Measurements from ENCODE around the gene RSPRY1.

The RSPRY1 gene

DNA sequence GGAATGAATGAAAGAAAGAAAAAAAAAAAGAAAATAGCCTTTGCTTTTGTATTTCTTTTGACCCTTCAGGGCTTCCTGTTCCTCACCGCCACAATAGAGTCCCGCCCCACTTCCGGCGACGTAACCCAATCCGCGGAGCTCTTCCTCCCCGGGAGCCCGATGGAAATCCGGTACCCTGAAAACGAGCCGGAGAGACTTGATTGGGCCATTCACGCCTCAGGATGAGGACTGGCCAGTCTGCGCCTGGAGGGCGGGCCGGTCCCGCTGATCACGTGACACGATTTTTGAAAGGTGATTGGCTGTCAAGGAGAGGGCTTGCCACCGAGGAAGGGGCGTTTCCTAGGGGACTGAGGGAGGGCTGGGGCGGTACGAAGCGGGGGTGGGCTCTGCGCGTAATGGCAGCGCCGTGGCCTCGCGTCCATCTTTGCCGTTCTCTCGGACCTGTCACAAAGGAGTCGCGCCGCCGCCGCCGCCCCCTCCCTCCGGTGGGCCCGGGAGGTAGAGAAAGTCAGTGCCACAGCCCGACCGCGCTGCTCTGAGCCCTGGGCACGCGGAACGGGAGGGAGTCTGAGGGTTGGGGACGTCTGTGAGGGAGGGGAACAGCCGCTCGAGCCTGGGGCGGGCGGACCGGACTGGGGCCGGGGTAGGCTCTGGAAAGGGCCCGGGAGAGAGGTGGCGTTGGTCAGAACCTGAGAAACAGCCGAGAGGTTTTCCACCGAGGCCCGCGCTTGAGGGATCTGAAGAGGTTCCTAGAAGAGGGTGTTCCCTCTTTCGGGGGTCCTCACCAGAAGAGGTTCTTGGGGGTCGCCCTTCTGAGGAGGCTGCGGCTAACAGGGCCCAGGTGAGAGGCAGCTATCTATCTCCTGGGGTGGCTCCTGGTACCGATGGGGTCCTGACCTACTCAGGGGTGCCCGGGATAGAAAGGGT is at the start of gene RSPRY1, which contains the start of gene PSME3IP1:
TSS of gene RSPRY1 (plus strand) at position 385 of the 927 bp plus-strand sequence. CDS start 18,330 bp downstream, outside the sequence.
TSS of gene PSME3IP1 (minus strand) at position 95 of the 927 bp plus-strand sequence. CDS start 12,185 bp downstream, outside the sequence.
- peak; percentile 98 for DNase-seq

DNA sequence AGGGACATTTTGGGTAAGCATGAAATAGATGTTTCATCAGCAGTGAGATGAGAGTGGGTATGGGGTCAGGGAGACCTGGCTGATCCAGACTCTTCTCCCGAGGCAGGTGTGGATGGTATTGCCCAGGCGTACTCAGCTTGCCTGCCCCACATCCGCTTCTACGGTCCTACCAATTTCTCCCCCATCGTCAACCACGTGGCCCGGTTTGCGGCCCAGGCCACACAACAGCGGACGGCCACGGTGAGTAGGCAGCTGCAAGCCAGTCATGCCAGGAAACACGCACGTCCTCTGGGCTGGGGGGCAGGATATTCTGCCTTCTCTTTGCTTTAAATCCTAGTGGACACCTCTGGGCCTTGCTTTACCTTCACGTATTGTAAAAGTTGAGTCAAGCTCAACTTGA is 49.1 kb upstream of the RSPRY1 start:
- no peak for DNase-seq

DNA sequence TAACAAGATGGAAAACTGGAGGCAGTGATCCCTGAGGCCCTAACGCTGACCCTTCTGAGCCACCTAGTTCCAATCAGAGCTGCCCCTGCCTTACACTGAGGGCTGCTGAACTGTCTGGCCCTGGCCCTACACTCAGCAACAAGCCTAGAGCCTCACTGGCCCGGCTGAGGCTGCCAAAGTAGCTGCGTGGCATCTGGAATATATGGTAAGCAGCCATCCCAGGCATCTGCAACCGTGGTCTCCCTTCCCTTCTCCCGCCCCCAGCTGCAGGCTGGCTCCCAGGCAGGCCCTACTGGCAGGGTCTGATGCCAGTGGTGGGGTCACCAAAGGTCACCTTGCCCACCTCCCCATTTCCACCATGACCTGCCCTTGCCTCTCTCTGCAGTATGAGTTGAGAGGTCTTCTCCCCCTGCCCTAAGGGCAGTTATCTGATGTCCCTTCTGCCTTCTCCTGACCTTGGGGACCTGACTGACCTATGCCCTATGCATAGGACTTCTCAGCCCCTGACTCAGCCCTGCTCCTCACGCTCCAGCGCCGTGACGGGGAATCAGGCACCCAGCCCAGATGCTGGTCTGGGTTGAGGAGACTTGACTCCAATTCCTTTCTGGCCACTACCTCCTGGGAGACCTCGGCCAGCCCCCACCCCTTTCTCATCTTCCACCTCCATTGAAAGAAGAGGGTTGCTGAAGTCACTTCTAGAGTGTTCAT is 48.4 kb upstream of the RSPRY1 start:
- DNase-seq = no peak

DNA sequence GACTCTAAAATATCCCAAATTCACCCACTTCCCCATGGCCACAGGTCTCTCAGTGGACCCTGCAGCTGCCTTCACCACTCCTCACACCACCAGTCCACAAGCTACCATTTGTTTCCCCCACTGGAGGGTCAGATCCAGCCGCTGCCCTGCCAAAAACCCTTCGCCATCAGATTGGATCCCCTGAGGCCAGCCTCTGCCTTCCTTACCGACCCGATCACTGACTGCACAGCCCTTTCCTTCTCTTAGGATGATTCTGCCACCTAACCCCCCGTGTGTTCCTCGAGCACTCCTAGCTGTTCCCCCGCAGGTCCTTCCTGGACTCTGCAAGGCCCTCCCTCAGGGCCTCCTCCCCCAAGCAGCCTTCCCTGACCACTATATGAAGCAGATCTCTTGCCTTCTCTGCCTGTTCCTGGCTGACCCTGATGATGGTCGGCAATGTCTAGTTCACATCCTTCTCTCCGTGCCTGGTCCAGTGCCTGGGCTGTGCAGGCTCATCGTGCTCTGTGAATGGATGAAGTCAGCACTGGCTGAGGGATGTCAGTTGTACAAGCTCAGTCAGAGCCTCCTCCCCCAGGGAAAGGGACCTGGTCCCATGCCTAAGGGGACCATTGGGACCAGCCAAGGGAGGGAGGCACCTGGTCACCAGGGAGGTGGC is 47.7 kb upstream of the RSPRY1 start:
- DNase-seq = no peak

DNA sequence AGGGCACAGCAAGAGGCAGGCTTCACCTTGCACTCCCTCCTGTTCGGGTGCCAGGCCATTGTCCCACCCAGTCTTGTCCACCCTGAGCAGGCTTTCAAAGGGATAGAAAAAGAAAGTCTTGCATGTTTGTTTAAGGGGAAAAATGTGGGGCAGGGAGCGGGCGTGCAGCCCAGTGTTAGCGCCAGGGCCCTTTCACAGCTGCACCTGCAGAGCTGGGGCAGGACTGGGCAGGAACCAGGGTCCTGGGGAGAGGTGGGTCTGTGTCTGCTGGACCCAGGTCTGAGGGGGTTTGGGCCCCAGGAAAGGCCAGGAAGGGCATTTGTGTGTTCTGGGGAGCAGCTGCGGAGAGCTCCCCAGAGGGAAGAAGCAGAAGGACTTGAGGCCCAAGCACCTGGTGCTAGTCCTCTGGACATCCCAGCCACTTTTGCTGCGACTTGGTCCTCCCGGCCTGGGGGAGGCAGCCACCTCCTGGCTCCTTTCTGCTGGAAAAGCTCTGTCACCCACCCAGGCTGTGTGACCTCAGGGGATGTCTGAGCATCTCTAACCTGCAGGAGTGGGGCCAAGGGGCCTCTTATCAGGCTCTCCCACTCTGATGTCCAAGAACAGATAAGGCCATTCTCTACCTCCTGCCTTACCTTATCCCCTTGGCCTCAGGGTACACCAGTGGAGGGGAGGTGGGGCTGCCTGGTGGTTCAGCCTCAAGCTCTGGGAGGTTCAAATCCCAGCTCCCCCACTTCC is 45.0 kb upstream of the RSPRY1 start:
- no peak for DNase-seq

DNA sequence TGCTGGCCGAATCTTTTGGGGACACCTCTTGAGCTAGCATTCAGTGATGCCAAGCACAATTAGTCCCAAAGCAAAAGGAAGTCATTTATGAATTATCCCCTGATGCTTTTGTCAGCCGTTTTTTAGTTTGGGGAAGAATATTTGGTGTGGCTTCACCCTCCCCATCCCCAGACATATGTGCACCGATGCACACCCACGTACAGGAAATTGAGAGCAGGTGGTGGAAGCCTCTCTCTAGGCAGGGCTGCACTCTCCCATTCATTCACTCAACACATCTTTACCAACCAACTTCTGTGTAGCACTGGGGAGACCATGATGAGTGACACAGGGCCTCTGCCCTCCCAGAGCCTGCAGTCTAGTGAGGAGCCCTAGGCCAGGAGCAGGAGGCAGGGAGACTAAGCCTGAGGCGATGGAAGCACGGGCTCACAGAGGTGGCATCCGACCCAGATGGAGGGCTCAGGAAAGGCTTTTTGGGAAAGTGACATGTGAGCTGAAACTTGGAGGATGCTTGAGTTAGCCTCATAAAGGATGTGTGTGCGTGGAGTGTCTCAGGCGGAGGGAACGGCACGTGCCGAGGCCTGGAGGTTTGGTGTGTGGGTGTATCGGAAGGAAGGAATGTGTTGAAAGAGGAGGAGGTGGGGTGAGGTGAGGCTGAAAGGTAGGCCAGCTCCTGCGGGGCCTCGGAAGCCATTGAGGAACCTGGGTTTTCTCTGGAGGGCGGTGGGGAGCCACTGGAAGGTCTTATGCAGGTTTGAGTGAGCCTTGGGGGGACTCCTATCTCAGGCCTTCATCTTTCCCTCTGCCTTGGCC is 44.1 kb upstream of the RSPRY1 start:
- DNase-seq = no peak

DNA sequence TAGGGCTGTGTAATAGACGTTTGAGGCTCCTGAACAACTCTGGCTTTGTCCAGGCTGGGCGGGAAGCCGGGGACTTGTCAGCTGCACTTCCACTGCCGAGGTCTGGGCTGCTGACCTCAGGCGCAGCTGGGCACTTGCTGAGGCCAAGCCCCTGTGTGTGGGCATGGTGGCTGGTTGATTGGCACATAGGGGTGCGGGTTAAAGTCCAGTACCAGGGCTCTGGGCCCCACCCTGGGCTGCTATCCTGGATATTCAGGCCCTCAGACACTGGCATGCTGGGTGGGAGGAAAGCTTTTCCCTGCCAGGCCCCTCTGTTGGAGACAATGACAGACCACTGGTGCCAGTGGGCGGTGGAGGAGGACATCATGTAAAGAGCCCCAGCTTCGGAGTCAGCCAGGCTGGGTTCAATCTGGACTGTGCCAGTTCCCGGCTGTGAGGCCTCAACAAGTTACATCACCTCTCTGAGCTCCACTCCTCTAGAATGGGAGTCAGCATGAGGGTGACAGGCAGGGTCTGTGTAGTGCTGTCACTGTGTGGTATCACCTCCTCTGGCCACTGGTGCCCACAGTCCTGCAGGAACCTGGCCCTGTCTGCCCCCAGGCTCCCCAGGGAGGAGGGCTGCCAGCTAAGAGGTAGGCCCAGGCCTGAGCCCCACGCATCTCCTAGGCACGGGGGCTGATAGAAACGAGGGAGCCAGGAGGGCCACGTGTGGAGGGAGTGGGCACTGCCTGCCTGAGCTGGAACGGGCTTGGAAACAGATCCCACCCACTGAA is 42.8 kb upstream of the RSPRY1 start:
- DNase-seq = no peak

DNA sequence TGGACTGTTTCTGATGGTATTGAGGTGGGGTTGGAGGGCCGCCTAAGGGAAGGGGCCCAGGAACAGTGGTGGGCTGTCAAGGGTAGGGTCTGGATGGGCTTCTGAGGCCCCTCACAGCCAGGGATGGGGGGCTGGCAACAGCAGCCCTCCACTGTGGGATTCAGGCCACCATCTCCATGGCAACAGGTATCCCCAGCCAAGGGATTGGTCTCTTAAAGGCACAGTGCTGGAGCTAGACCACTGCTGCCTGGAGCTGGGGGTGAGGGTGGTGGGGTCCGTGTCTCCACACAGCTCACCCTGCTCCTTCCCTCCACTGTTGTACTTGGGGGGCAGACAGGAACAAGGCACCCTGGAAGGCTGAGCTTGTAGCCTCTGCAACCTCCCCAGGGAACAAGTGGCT is 42.1 kb upstream of the RSPRY1 start:
- DNase-seq = no peak

DNA sequence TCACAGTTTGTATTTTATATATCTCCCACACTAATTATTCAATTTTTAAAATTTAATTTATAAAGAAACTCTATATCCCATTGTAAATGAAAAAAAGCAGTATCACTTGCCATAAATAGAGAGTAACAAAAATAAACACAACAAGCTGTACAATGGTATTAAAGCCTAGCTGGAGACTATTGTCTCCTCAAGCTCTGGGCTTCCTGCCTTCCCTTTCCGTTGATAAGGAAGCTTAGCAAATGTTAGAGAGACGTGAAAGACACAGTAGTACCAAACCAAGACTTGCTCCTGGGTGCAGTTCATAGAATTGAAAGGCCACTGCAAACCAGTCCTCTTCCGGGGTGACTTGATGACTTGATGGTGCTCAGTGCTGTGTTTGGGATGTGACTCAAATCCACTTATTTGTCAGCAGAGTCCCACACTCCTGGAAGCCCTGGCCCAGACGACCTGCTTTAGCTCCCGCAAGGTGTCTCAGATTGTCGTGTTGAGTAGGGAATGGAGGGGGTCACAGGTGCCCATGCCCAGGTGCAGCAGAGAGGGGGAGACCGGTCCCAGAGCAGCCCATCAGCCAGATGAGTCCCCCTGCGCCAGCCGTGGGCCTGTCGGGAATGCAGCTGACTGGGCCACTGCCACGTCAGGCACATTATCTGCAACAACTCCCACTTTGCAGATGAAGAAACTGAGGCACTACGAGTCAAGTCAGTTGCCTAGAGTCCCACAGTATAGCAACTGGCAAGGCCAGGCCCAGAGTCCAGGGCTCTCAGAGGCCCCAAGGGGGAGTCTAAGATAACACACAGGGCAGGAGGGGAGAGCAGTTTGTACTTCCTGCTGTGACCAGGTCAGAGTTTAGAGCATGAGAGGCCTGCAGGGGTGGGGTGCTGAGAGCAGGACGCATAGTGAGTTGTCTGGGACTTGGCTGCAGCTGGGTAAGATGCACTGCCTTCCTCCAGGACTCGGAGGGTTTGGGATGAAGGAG is 40.8 kb upstream of the RSPRY1 start:
- DNase-seq = no peak

DNA sequence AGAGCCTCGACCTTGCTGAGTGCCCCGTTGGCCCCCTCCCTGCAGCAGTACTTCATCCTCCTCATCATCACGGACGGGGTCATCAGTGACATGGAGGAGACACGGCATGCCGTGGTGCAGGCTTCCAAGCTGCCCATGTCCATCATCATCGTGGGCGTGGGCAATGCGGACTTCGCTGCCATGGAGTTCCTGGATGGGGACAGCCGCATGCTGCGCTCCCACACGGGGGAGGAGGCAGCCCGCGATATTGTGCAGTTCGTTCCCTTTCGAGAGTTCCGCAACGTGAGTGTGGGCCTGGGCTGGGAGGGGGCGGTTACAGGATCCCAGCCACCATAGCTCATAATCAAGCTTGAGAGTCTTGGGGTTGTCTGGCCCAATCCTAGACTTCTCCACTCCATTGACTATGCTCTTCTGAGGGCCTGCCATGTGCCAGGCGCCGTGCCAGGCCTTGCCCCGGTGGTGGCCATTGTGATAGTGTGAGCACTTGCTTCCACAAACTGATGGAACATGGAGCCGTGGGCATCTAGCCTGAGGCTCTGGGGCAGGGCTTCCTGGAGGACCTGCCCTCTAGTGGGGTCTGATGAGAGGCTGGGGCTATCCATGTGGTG is 40.0 kb upstream of the RSPRY1 start:
- DNase-seq = no peak

DNA sequence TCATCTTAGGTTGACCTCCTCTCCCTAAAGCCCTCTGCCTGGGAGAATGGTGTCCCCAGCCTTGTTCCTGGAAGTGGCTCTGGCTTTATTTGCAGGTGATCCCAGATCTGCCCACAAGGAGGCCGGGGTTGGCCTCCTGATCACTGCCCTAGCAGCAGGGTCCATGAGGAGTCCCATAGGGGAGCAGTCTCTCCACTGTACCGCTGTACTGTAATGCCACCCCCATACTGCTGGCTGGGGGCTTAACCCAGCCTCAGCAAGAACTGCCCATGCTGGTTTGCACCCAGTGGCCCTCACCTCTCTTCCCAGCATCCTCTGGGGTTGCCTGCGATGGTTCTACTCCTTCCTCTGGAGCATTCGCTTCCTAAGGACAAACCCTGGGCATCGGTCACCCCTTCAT is 39.4 kb upstream of the RSPRY1 start:
- no peak for DNase-seq

DNA sequence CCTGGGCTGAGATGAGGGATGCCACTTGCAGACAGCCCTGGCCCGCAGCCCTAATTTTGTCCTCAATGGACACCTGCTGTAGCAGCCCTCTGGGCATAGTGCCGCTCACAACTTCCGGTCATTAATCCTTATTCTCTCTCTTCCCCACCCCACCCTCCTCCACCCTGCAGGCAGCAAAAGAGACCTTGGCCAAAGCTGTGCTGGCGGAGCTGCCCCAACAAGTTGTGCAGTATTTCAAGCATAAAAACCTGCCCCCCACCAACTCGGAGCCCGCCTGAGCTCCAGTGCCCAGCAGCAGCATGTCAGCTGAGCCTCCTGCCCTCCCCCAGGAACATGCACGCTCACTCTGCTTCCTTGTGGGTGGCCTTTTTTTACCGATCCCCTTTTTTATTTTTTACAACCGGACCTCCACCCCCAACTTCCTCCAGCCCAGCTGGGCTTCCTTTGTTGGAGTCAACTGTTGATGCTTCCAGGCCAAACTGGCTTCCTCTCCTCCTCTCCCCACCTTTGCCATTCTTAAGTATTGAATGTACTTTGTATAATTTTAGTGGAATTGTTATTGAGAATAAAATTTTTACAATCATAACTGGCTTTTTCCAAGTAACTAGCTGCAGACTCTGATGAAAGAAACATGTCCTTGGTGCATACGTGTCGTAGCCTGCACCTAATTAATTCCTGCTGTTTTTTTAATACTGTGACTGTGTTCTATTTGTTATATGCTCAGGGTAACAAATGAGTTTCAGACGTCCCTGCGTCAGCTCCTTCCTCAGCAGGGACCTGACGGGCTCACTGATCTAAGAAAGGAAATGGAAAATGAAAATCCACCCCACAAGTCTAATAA is 38.5 kb upstream of the RSPRY1 start:
- DNase-seq = no peak

DNA sequence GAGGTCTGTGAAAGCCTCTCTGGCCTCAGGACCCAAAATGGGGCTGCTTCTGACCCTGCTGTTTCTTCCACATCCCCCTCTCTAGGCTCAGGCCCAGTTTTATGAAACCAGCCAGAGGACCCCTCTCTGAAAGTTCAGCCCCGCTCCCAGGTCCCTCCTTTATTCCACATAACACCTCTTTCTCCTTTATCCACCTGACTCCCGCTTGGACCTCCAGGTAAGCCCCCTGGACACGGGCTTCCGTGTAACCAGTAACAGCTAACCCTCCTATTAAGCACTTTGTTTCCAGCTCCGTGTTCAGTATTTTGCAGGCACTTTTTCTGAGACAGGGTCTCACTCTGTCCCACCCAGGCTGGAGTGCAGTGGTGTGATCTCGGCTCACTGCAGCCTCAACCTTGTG is 37.6 kb upstream of the RSPRY1 start:
- no peak for DNase-seq

DNA sequence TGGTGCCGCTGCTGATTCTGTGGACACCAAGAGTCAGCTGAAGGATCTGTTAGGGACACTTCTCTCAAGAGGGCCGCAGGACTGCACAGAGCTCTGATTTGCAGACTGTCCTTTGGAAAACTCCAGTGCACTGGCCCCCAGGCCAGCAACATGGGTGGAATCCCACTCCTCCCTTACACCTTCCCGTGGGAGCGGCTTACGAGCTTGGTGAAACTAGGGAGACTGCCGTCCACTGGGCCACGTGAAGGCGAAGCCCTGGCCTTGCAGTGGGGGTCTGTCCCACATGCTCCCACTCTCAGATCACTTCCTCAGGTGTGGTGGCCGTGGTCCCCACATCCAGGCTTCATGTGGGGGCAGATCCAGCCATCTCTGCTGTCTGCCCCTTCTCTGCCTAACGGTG is 36.7 kb upstream of the RSPRY1 start:
- DNase-seq = no peak

DNA sequence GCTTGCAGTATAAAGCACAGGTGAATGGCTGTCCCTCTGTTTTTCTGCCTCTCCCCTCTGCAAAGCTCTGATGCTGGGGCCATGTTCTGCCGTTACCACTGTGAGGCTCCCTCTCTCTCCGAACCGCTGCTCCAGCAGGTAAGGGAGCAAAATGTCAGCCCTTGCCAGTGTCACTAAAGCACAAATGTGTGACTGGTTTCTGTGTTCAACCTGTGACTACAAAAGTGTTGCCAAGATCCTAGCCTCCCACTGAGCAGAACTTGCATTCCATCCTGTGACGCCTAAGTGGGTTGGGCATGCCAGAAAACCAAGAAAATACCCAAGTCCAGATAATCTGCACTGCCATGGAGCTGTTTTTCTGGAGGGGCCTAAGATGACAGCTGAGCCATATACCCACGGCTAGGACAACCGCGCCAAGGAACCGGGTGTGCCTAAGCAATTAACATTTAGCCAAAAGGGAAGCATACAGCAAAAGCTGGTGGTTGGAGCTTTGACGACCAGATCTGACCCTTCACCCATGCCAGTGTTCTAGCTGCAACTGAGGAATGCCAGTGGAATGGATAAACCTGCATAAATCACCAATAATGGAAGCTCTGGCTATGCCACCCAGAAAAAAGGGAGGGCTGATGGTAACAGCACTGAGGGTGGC is 35.3 kb upstream of the RSPRY1 start:
- DNase-seq = no peak

DNA sequence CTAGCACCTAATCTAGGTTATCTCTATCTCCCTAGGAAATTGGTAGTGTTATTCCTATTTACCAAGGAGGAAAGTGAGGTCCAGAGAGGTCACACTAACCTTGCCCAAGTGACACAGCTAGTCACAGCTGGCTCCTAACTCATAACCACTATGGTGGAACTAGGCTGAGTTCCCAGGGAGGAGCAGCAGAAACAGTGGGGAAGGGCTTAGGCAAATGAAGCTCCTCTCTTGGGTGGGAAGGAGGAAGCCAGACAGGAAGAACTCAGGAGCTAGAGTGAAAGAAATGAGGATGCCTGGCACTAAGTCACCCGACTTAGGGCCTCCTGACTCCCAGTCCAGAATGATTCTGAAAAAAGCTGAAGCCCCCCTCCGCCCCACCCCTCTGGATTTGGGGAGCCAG is 34.8 kb upstream of the RSPRY1 start:
- no peak for DNase-seq

Measured in kidney glomerular epithelial cell (primary cell).